Skeletal muscle tissue (tissue), 4 donors: Measurements from ENCODE around the gene SLC7A14. TPM values are rescaled to one million over a fixed set of nuclear protein-coding genes. Genes with fewer than 3 reads are reported as not detected.

Source experiments
- H3K27ac ChIP-seq: one replicate; pipeline ENCODE4 v1.7.0; 2013; ENCODE audit warnings: mild to moderate bottlenecking, low read depth, low read length, inconsistent platforms
- H3K27me3 ChIP-seq, 3 donors: one replicate each; pipeline ENCODE4 v1.7.0; 2013; ENCODE audit warnings: low read length in 3 of 3; ENCODE audit not compliant: control insufficient read depth in 3 of 3, insufficient read depth in 3 of 3
- H3K36me3 ChIP-seq, 3 donors: one replicate each; pipeline ENCODE4 v1.7.0; 2013; ENCODE audit warnings: low read length in 3 of 3; ENCODE audit not compliant: control insufficient read depth in 3 of 3, insufficient read depth in 3 of 3
- H3K4me1 ChIP-seq, 3 donors: one replicate each; pipeline ENCODE4 v1.7.0; 2013; ENCODE audit warnings: low read length in 3 of 3, mild to moderate bottlenecking in 3 of 3; ENCODE audit not compliant: control insufficient read depth in 3 of 3, insufficient read depth in 3 of 3
- H3K4me3 ChIP-seq, 3 donors: one replicate each; pipeline ENCODE4 v1.7.0; 2013; ENCODE audit warnings: low read length in 3 of 3
- H3K9ac ChIP-seq, 3 donors: one replicate each; pipeline ENCODE4 v1.7.0; 2013; ENCODE audit warnings: low read length in 3 of 3, mild to moderate bottlenecking in 3 of 3, moderate library complexity in 2 of 3, low read depth in 1 of 3
- H3K9me3 ChIP-seq, 3 donors: one replicate each; pipeline ENCODE4 v1.7.0; 2013; ENCODE audit warnings: low read length in 3 of 3; ENCODE audit not compliant: control insufficient read depth in 3 of 3
- total RNA-seq: library from RNA; depleted of rRNA; stranded (reverse); fragments of >200 nt; gene quantifications from one replicate; pipeline ENCODE4 v1.2.3, GENCODE V29; 2014
- donor health status: Osteomylitis.

The SLC7A14 gene
- total RNA-seq, 1 donor from 2014 or later = not detected

DNA sequence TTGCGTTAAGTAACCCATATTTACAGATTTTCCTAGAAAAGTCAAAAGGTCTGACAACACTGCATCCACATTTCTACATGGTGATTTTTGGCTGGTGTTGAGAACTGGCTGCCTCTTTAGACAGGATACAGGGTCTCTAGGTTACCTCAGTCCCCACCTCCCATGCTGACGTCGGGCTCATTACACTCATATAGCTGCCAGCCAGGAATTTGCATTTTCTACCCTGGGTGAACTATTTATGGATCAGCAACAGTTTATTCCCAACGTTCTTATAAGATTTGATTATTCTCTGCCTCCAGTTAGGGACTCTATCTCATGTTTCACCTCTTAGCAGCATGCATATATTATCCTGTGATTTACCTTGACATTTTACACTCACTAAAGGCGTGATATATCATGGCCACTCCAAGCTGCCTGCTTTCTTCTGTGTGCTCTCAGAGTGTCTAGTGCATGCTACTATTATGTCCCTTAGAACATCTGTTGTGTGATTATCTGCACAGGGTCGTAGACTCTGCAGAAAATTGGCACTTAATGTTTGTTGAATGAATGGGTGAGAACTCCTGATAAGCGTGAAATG lies 118.2 kb downstream of the SLC7A14 start:
- Histone ChIP-seq H3K4me3 (no peak overlapping the region), H3K9me3 (no peaks in the 10 kb centered on the region), H3K36me3 (no peaks in the 10 kb centered on the region), H3K9ac (no peak overlapping the region), H3K27me3 (peaks cover 0 to 3% (median 3%) of the 10 kb centered on the region in 3 donors), H3K4me1 (peaks cover 0 to 4% (median 0%) of the 10 kb centered on the region in 3 donors), H3K27ac (no peak overlapping the region)

DNA sequence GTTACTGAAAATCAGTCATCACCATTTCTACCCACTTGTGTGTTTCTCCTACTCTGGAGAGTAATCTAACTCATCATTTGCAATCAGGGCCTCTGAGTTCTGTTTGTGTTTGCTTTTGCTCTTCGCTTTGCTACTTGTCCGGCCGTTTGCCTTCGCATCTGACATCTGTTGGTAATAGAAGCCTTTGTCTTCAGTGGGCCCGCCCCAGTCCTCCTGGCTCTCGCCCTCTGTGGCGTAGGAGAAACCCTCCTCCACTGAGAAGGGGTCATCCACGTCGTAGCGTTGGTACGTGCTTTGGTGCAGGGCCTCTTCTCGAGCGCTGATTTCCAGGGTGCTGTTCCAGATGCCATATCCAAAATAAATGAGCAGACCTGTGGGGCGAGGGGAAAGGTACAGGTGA lies 118.9 kb downstream of the SLC7A14 start:
- Histone ChIP-seq H3K36me3 (no peaks in the 10 kb centered on the region), H3K4me3 (no peak overlapping the region), H3K27ac (no peak overlapping the region), H3K27me3 (peaks cover 0 to 3% (median 3%) of the 10 kb centered on the region in 3 donors), H3K4me1 (peaks cover 0 to 4% (median 0%) of the 10 kb centered on the region in 3 donors), H3K9ac (no peak overlapping the region), H3K9me3 (no peaks in the 10 kb centered on the region)

DNA sequence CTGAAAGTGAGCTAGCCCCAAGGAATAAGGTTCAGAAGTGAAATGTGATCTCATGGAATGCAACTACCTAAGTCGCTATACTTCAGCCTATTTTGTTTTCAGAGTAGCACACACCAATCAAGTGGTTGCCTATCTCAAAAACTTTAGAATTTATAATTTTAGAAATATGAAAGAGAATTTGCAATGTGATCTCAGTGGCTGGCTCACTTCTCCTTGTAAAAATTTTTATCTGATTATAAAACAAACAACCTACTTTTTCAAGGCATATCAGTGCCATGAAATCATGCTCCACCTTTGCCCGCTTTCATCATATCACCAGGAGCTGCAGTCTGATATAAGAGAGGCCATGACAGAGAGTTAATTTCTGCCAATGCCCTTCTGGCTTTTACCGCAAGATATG lies 119.9 kb downstream of the SLC7A14 start:
- Histone ChIP-seq H3K4me3 (no peak overlapping the region), H3K27ac (no peak overlapping the region), H3K9me3 (no peaks in the 10 kb centered on the region), H3K4me1 (peaks cover 0 to 4% (median 0%) of the 10 kb centered on the region in 3 donors), H3K27me3 (peaks cover 0 to 3% (median 2%) of the 10 kb centered on the region in 3 donors), H3K9ac (no peak overlapping the region), H3K36me3 (no peaks in the 10 kb centered on the region)

DNA sequence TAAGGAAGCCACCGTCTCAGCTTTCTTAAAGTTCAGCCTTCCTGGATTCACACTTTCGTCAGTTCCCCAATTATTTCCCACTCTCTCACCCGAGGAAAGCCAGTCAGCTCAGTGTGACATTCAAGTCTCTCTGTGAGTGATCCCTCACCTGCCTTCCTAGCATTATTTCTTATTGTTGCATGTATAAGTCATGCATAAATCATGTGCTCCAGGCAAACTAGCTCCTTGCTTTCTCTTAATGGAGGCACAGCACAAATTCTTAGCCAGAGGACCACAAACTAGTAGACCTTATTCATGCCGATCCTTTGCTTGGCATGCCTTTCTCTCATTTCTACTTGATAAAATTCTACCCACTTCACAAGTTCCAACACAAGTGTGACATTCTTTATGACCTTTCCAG lies 122.9 kb downstream of the SLC7A14 start:
- Histone ChIP-seq H3K9ac (no peak overlapping the region), H3K27ac (no peak overlapping the region), H3K4me1 (no peaks in the 10 kb centered on the region), H3K4me3 (no peak overlapping the region), H3K9me3 (no peaks in the 10 kb centered on the region), H3K27me3 (peaks cover 0 to 3% (median 0%) of the 10 kb centered on the region in 3 donors), H3K36me3 (no peaks in the 10 kb centered on the region)

DNA sequence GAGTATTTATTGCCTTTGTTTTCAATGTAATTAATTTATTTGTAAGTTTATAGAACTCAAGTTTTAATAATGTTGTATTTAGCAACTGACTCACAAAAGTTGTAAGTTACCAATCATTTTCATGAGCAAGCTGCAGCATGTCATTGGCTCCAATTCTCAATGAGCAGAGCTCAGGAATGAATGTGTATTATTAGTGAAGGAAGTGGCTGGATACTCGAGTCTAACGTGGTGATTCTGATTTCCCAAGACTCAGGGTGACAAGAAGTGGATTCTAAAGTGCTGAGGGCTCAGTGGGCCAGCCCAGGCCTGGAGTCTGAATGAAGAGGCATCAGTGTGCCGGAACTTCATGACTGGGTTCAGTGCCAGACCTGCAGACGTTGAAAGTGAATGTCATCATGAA lies 127.6 kb downstream of the SLC7A14 start:
- H3K9me3 ChIP-seq = no peaks in the 10 kb centered on the region
- H3K4me3 ChIP-seq = no peak overlapping the region
- no peaks in the 10 kb centered on the region for H3K36me3 ChIP-seq
- no peak overlapping the region for H3K27ac ChIP-seq
- H3K27me3 ChIP-seq = no peaks in the 10 kb centered on the region
- H3K4me1 ChIP-seq = no peaks in the 10 kb centered on the region
- no peak overlapping the region for H3K9ac ChIP-seq

DNA sequence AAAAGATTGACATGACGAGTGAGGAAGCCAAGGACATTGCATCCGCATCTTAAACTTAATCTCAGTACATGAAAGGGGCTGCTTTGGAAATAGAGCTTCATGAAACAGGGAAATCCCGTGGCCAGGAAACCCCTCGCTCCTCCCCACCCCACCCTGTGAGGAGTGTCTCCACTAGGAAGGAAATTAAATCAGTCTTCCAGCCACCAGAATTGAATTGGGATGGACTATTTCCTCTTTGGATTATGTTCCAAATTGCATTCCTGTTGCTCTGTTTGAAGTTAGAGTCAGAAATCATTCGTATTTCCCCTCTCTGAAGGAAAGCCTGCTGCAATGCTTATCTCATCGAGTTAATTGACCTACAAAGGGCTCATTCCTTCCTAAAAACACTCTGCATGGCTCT lies 131.4 kb downstream of the SLC7A14 start:
- Histone ChIP-seq H3K27me3 (no peaks in the 10 kb centered on the region), H3K36me3 (no peaks in the 10 kb centered on the region), H3K9ac (no peak overlapping the region), H3K4me1 (no peaks in the 10 kb centered on the region), H3K4me3 (no peak overlapping the region), H3K27ac (no peak overlapping the region), H3K9me3 (no peaks in the 10 kb centered on the region)

DNA sequence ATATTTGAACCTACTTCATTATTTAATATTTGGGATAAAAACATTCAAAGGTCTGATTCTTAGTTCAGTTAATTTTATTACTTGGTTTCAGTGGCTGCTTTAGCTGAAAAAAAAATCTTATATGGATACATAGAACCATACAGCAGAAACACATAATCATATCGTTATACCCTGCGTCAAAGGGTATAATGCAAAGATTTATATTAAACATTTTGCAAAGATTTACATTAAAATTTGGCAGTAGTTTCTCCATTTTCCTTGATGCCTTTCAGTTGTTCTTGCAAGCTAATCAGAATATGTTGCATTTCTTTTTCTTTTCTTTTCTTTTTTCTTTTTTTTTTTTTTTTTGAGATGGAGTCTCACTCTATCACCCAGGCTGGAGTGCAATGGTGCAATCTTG lies 135.8 kb downstream of the SLC7A14 start:
- H3K36me3 ChIP-seq = no peaks in the 10 kb centered on the region
- no peaks in the 10 kb centered on the region for H3K4me1 ChIP-seq
- H3K9ac ChIP-seq = no peak overlapping the region
- no peak overlapping the region for H3K4me3 ChIP-seq
- no peaks in the 10 kb centered on the region for H3K27me3 ChIP-seq
- H3K9me3 ChIP-seq = no peaks in the 10 kb centered on the region
- no peak overlapping the region for H3K27ac ChIP-seq

DNA sequence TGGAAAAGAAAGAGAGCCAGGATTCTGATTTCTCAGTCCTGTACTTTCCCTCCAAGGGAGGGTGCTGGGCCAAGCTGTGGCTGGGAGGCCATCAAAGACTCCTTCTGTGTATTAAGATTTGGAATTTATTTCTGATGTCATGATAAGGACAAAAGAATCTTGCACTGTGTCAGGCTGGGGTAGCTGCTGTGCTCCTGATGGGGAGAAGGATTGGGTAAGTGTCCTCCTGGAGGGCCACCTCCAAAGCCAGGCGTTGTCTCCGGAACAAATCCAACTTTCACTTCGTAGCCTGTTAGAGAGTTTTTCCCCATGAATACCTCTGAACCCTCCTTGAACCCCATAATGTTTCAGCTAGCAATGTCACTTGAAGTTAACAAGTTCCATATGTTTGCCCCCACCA lies 137.3 kb downstream of the SLC7A14 start:
- Histone ChIP-seq H3K9me3 (no peaks in the 10 kb centered on the region), H3K27me3 (no peaks in the 10 kb centered on the region), H3K4me1 (no peaks in the 10 kb centered on the region), H3K9ac (no peak overlapping the region), H3K36me3 (no peaks in the 10 kb centered on the region), H3K4me3 (peak overlapping the region in 1 of 3 donors; percentile 13), H3K27ac (no peak overlapping the region)

DNA sequence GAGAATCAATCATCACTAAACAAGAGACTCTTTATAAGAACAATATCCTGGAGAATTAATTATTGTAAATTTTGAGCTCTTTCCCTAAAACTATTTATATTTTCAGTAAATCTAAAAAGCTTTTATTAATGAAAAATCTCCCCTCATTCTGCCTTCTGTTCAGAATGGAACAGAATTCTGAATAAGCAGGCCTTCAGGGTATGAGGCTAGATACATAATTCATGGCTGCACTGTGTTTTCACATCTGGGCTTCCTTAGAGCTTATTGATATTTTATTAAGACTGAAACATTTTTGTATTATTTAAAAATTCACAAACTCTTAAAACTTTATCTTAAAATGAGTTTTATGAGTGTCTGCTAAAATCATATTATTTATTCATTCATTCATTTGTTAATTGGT lies 142.4 kb downstream of the SLC7A14 start:
- no peaks in the 10 kb centered on the region for H3K36me3 ChIP-seq
- H3K27ac ChIP-seq = no peak overlapping the region
- H3K27me3 ChIP-seq = peaks cover 0 to 3% (median 0%) of the 10 kb centered on the region in 3 donors
- H3K9ac ChIP-seq = no peak overlapping the region
- no peak overlapping the region for H3K4me3 ChIP-seq
- no peaks in the 10 kb centered on the region for H3K9me3 ChIP-seq
- H3K4me1 ChIP-seq = no peaks in the 10 kb centered on the region

DNA sequence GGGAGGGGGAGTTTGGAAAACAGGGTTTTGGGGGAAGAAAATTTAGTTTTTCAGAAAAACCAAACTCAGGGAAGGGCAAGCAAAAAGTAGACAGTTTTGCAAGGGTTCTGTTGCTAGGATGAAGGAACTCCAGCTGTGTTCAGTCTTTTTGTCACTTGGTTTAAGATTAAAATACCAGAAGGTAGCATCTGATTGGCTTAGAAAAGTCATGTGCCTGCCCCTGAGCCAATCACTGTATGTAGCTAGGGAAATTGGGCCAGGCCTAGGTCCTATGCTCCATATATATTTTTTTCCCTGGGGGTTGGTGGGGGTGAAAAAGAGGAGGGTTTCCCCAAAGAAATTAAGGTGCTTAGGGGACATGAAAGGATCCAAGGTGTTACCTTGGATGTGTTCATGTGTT lies 142.9 kb downstream of the SLC7A14 start:
- peaks cover 0 to 3% (median 0%) of the 10 kb centered on the region in 3 donors for H3K27me3 ChIP-seq
- no peaks in the 10 kb centered on the region for H3K36me3 ChIP-seq
- H3K27ac ChIP-seq = no peak overlapping the region
- H3K4me1 ChIP-seq = no peaks in the 10 kb centered on the region
- H3K9ac ChIP-seq = no peak overlapping the region
- no peaks in the 10 kb centered on the region for H3K9me3 ChIP-seq
- no peak overlapping the region for H3K4me3 ChIP-seq
